Measurements from ENCODE around the gene TRIM26. TPM values are rescaled to one million over a fixed set of nuclear protein-coding genes. Genes with fewer than 3 reads are reported as not detected.
A peak's percentile ranks its signal among the peaks of the same experiment; 100 is the strongest.

Gene TRIM26
- total RNA-seq, 2 experiments from 2014 or later = 42.1 to 44.1 TPM

DNA sequence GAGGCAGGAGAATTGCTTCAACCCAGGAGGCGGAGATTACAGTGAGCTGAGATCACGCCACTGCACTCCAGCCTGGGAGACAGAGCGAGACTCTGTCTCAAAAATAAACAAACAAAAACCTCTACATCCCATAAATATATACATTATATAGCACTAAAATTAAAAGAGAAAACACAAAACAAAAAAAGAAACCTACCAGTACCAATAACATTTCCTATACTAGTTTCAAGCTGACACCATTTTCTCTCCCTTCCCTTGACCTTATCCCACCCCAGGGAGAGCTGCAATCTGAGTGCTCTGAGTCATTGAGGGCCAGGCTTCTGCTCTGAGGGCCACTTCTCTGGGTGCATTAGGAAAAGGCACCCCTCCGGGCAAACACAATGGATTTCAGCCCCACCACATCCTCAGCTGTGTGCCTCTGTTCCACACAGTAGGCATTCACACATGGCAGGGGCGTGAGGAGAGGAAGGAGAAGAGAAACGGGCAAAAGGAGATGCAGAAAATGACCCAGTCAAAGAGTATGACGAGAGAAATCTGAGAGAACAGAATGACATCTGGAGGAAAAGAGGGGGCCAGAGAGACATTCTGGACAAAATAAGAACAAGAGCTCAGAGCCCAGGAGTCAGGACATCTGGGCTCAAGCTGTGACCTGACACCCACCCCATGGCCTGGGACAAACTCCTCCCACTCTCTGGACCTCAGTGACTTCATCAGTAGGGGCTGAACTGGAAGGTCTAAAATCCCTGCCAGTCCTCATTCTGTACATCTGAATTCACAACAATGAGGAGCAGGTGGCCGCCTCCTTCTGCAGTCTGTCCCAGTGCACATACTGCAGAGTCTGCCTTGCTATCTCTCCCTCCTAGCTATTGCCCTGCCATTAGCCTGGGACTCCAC is 18.2 kb downstream of the TRIM26 start:
- POLR2A ChIA-PET = interaction anchor here (1.2 kb wide), 1 partner anchor 18 kb away, joined by 4 read pairs; the partner anchor contains the start of gene TRIM26
- no peak for TF ChIP-seq CTCF (IDR thresholded peaks at IDR 0.05)
- Mint-ChIP-seq H3K9me3 (no peaks in the 10 kb centered on the region), H3K4me3 (no peak overlapping the region), H3K4me1 (ENCODE audit: low read depth) (peaks cover 3% of the 10 kb centered on the region), H3K27ac (no peak overlapping the region), H3K27me3 (no peaks in the 10 kb centered on the region), H3K36me3 (ENCODE audit: low read depth) (peaks cover 94% of the 10 kb centered on the region)
- intact Hi-C loops (cut with DNase I, micrococcal nuclease) = no loop called here
- CTCF ChIA-PET = no interaction called here
- Histone ChIP-seq H3K4me1 (ENCODE audit: insufficient read depth, low read length) (no peaks in the 10 kb centered on the region), H3K9me3 (ENCODE audit: control insufficient read depth in 1 of 2, insufficient read depth in 1 of 2, low read length in 2 of 2) (no peaks in the 10 kb centered on the region), H3K27ac (ENCODE audit: low read depth in 1 of 2, low read length in 2 of 2) (peak overlapping the region in 1 of 2 donors; percentile 7), H3K36me3 (ENCODE audit: insufficient read depth, low read length) (peaks cover 77% of the 10 kb centered on the region), H3K27me3 (ENCODE audit: control insufficient read depth in 1 of 2, insufficient read depth in 2 of 2, low read length in 2 of 2) (no peaks in the 10 kb centered on the region), H3K4me3 (ENCODE audit: low read length) (no peak overlapping the region)
- ATAC-seq (ENCODE audit: poor library complexity) (no peak), DNase-seq (no peak)

DNA sequence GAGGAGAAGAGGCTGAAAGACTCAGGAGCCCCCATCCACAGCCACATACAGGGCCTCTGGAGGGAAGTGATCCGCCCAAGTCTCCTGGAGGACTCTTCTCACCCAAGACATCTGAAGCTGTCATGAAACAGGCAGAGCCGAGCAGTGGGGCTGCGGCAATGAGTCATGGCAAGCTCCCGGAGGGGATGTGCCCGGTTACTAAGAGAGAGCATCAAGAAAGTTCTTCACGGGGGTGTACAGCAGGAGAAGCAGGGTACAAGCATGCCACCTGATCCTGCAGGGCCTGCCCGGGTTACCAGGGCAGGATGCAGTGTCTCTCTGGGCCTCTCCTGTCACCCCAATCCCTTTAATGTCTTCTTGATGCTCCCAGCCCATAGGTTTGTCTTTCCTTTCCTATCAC is 21.1 kb downstream of the TRIM26 start:
- Mint-ChIP-seq H3K27ac (no peak overlapping the region), H3K4me1 (ENCODE audit: low read depth) (no peaks in the 10 kb centered on the region), H3K9me3 (no peaks in the 10 kb centered on the region), H3K27me3 (no peaks in the 10 kb centered on the region), H3K4me3 (no peak overlapping the region), H3K36me3 (ENCODE audit: low read depth) (peaks cover 92% of the 10 kb centered on the region)
- POLR2A ChIA-PET = interaction anchor here (1.0 kb wide), 1 partner anchor 21 kb away, joined by 3 read pairs; the partner anchor contains the start of gene TRIM26
- no peaks in the 10 kb centered on the region for H3K27me3 ChIP-seq (ENCODE audit: control insufficient read depth in 1 of 2, insufficient read depth in 2 of 2, low read length in 2 of 2)
- DNase-seq (no peak), ATAC-seq (ENCODE audit: poor library complexity) (no peak)
- H3K27ac ChIP-seq (ENCODE audit: low read depth in 1 of 2, low read length in 2 of 2) = no peak overlapping the region
- no peaks in the 10 kb centered on the region for H3K9me3 ChIP-seq (ENCODE audit: control insufficient read depth in 1 of 2, insufficient read depth in 1 of 2, low read length in 2 of 2)
- intact Hi-C loops (cut with DNase I, micrococcal nuclease) = no loop called here
- no peak for TF ChIP-seq CTCF (IDR thresholded peaks at IDR 0.05)
- H3K36me3 ChIP-seq (ENCODE audit: insufficient read depth, low read length) = peaks cover 75% of the 10 kb centered on the region
- CTCF ChIA-PET = no interaction called here
- no peaks in the 10 kb centered on the region for H3K4me1 ChIP-seq (ENCODE audit: insufficient read depth, low read length)
- no peak overlapping the region for H3K4me3 ChIP-seq (ENCODE audit: low read length)

- intact Hi-C loops (cut with DNase I, micrococcal nuclease) = no loop called here
- H3K27me3 ChIP-seq (ENCODE audit: control insufficient read depth in 1 of 2, insufficient read depth in 2 of 2, low read length in 2 of 2) = no peaks in the 10 kb centered on the region
- no peak overlapping the region for H3K27ac ChIP-seq (ENCODE audit: low read depth in 1 of 2, low read length in 2 of 2)
- ChIA-PET CTCF (no interaction called here), POLR2A (no interaction called here)
- no peaks in the 10 kb centered on the region for H3K27me3 Mint-ChIP-seq
- DNase-seq (no peak), ATAC-seq (ENCODE audit: poor library complexity) (no peak)
- no peaks in the 10 kb centered on the region for H3K9me3 Mint-ChIP-seq
- H3K36me3 ChIP-seq (ENCODE audit: insufficient read depth, low read length) = peaks cover 76% of the 10 kb centered on the region
- no peaks in the 10 kb centered on the region for H3K9me3 ChIP-seq (ENCODE audit: control insufficient read depth in 1 of 2, insufficient read depth in 1 of 2, low read length in 2 of 2)
- H3K36me3 Mint-ChIP-seq (ENCODE audit: low read depth) = peaks cover 90% of the 10 kb centered on the region
- no peak overlapping the region for H3K4me3 Mint-ChIP-seq
- H3K4me1 Mint-ChIP-seq (ENCODE audit: low read depth) = no peaks in the 10 kb centered on the region
- H3K4me3 ChIP-seq (ENCODE audit: low read length) = no peak overlapping the region
- no peak overlapping the region for H3K27ac Mint-ChIP-seq
- no peak for TF ChIP-seq CTCF (IDR thresholded peaks at IDR 0.05)
- no peaks in the 10 kb centered on the region for H3K4me1 ChIP-seq (ENCODE audit: insufficient read depth, low read length)
Measured at GRCh38 chr6:30188541-30188940, 24.7 kb downstream of the TRIM26 start.

All from CD4-positive, alpha-beta T cell (primary cell).